ENCODE data around the gene HOXB1. TPM values are rescaled to one million over a fixed set of nuclear protein-coding genes. Genes with fewer than 3 reads are reported as not detected.

Gene HOXB1
- polyA plus RNA-seq, 1 donor (not counting 4 experiments of a cell fraction or from before 2014, with no cell fraction given), result not detected

- Histone ChIP-seq H3K27ac (ENCODE audit: control insufficient read depth, insufficient read depth, low read length) (no peak overlapping the region), H3K27me3 (ENCODE audit: control insufficient read depth, extremely low read depth, insufficient read depth, low read length) (peaks cover 19% of the 10 kb centered on the region), H3K4me3 (ENCODE audit: control insufficient read depth in 2 of 3, extremely low read depth in 1 of 3, insufficient read depth in 2 of 3, low read depth in 1 of 3, low read length in 3 of 3) (no peak overlapping the region), H3K79me2 (ENCODE audit: control insufficient read depth, insufficient read depth, low read length) (peaks cover 11% of the 10 kb centered on the region), H3K9ac (ENCODE audit: control insufficient read depth, extremely low read depth, insufficient read depth, low read length) (no peak overlapping the region), H3K4me2 (ENCODE audit: control insufficient read depth, extremely low read depth, insufficient read depth, low read depth, low read length) (peak overlapping the region; percentile 9), H4K20me1 (ENCODE audit: control insufficient read depth, extremely low read depth, insufficient read depth, low read length) (no peaks in the 10 kb centered on the region), H3K4me1 (ENCODE audit: control insufficient read depth, extremely low read depth, insufficient read depth, low read length) (peaks cover 7% of the 10 kb centered on the region), H3K9me1 (ENCODE audit: control insufficient read depth, extremely low read depth, insufficient read depth, low read length) (no peaks in the 10 kb centered on the region), H2AFZ (ENCODE audit: control insufficient read depth, low read length) (no peak overlapping the region), H3K9me3 (ENCODE audit: control insufficient read depth, low read depth, low read length) (no peaks in the 10 kb centered on the region), H3K36me3 (ENCODE audit: control insufficient read depth in 2 of 2, extremely low read depth in 1 of 2, insufficient read depth in 2 of 2, low read length in 2 of 2) (peaks cover under 1 to 3% of the 10 kb centered on the region in 2 experiments)
- dilution Hi-C loops (cut with MboI; ENCODE audit: extremely low pct_ligation_motif_present, low sequenced_read_pairs), result no loop called here
- FAIRE-seq, result no peak
- DNase-seq (ENCODE audit: low read depth, low spot score), result no peak
- no peak for TF ChIP-seq EZH2 (IDR thresholded peaks at IDR 0.05; ENCODE audit: low read length)
- no peak for TF ChIP-seq CTCF (optimal IDR thresholded peaks at IDR 0.05 in 1 of 3, IDR thresholded peaks at IDR 0.05 in 1 of 3, conservative IDR thresholded peaks at IDR 0.05 in 1 of 3; ENCODE audit: extremely low read depth in 1 of 3, insufficient read depth in 2 of 3, low read length in 3 of 3)
These were observed 16.4 kb upstream of the HOXB1 start for GRCh38 chr17:48546924-48547807.

- DNase-seq (ENCODE audit: low read depth, low spot score) (no peak), FAIRE-seq (no peak)
- Histone ChIP-seq H2AFZ (ENCODE audit: control insufficient read depth, low read length) (no peak overlapping the region), H3K9me1 (ENCODE audit: control insufficient read depth, extremely low read depth, insufficient read depth, low read length) (no peaks in the 10 kb centered on the region), H3K9me3 (ENCODE audit: control insufficient read depth, low read depth, low read length) (no peaks in the 10 kb centered on the region), H3K36me3 (ENCODE audit: control insufficient read depth in 2 of 2, extremely low read depth in 1 of 2, insufficient read depth in 2 of 2, low read length in 2 of 2) (peaks cover 0 to 3% of the 10 kb centered on the region in 2 experiments), H3K9ac (ENCODE audit: control insufficient read depth, extremely low read depth, insufficient read depth, low read length) (no peak overlapping the region), H3K4me2 (ENCODE audit: control insufficient read depth, extremely low read depth, insufficient read depth, low read depth, low read length) (no peak overlapping the region), H3K27me3 (ENCODE audit: control insufficient read depth, extremely low read depth, insufficient read depth, low read length) (peaks cover 25% of the 10 kb centered on the region), H4K20me1 (ENCODE audit: control insufficient read depth, extremely low read depth, insufficient read depth, low read length) (no peaks in the 10 kb centered on the region), H3K79me2 (ENCODE audit: control insufficient read depth, insufficient read depth, low read length) (peaks cover 13% of the 10 kb centered on the region), H3K4me1 (ENCODE audit: control insufficient read depth, extremely low read depth, insufficient read depth, low read length) (peaks cover 9% of the 10 kb centered on the region), H3K27ac (ENCODE audit: control insufficient read depth, insufficient read depth, low read length) (no peak overlapping the region), H3K4me3 (ENCODE audit: control insufficient read depth in 2 of 3, extremely low read depth in 1 of 3, insufficient read depth in 2 of 3, low read depth in 1 of 3, low read length in 3 of 3) (no peak overlapping the region)
- no peak for TF ChIP-seq EZH2 (IDR thresholded peaks at IDR 0.05; ENCODE audit: low read length)
- TF ChIP-seq CTCF (optimal IDR thresholded peaks at IDR 0.05 in 1 of 3, IDR thresholded peaks at IDR 0.05 in 1 of 3, conservative IDR thresholded peaks at IDR 0.05 in 1 of 3; ENCODE audit: extremely low read depth in 1 of 3, insufficient read depth in 2 of 3, low read length in 3 of 3), result no peak
- dilution Hi-C loops (cut with MboI; ENCODE audit: extremely low pct_ligation_motif_present, low sequenced_read_pairs), result no loop called here
These were observed 15.5 kb upstream of the HOXB1 start for GRCh38 chr17:48546137-48546923.

Measured in keratinocyte (primary cell).